ENCODE results near the gene PHEX. TPM values are rescaled to one million over a fixed set of nuclear protein-coding genes. Genes with fewer than 3 reads are reported as not detected.

Gene PHEX
- total and polyA plus RNA-seq, 12 donors, result 0.07 to 0.33 (median 0.10) TPM; not detected in 1

DNA sequence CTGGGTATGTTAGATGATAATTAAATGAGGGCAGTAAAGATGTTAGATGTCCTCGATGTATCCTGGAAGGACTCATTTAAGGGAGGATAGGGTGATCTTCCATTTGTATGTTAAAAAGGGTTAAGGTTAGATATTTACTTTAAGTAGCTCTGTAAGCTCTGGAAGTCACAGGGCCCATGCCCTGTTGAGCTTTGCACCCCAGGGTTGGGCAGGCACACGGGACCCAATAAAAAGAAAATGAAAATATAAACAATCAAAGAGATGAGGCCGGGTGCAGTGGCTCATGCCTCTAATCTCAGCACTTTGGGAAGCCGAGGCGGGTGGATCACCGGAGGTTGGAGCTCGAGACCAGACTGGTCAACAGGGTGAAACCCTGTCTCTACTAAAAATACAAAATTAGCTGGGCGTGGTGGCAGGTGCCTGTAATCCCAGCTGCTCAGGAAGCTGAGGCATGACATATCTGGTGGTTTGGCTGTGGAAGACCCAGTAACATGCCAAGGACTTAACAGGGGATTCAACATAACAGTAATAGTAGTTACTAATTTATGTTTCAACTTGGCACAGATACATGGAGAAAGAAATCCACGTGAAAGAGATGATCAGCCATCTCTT is 16.9 kb upstream of the PHEX start:
- intact Hi-C loops (cut with DNase I), result no loop called here
- Histone ChIP-seq H3K36me3 (replicated peaks in 1 of 2) (no peaks in the 10 kb centered on the region), H3K4me1 (replicated peaks in 1 of 2) (no peaks in the 10 kb centered on the region), H3K4me3 (no peak overlapping the region), H3K27me3 (no peaks in the 10 kb centered on the region), H3K27ac (no peak overlapping the region), H3K9me3 (replicated peaks in 1 of 3) (no peaks in the 10 kb centered on the region)
- DNase-seq, result no peak
- 79 to 93% (median 84%) methylated on average over 9 of the region's 9 CpGs for WGBS, 4 donors
- no peak for TF ChIP-seq POLR2A (IDR thresholded peaks at IDR 0.05)
- TF ChIP-seq, protein P1, sequence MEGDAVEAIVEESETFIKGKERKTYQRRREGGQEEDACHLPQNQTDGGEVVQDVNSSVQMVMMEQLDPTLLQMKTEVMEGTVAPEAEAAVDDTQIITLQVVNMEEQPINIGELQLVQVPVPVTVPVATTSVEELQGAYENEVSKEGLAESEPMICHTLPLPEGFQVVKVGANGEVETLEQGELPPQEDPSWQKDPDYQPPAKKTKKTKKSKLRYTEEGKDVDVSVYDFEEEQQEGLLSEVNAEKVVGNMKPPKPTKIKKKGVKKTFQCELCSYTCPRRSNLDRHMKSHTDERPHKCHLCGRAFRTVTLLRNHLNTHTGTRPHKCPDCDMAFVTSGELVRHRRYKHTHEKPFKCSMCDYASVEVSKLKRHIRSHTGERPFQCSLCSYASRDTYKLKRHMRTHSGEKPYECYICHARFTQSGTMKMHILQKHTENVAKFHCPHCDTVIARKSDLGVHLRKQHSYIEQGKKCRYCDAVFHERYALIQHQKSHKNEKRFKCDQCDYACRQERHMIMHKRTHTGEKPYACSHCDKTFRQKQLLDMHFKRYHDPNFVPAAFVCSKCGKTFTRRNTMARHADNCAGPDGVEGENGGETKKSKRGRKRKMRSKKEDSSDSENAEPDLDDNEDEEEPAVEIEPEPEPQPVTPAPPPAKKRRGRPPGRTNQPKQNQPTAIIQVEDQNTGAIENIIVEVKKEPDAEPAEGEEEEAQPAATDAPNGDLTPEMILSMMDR (IDR thresholded peaks at IDR 0.05), result no peak

DNA sequence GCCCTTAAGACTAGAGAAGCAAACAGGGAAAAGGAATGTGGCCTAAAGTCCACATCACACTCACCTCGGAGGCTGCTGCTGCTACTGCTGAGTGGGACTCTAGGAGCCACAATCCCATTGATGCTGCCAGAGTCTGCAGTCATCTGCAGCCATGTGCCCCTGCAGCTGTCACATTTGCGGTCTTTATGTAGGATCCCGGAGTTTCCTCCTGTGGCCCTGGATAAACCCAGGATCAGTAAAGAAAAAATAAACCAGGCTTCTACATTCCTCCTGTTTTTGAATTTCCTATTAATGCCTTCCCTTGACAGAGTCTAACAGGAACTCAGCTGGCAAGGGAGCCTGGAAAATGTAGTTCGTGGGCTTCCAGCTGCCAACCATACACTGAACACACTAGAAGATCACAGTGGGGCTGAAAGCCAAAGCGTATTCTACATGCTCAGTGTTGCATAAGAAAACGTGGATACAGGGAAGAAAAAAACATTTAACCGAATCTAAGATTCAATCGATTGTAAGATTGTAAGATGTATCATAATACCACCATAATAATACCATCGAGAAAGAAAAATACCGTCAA is 10.3 kb upstream of the PHEX start:
- H3K36me3 ChIP-seq (replicated peaks in 1 of 2), result no peaks in the 10 kb centered on the region
- WGBS, 4 donors, result 65 to 81% (median 73%) methylated on average over 9 to 10 of the region's 10 CpGs

DNA sequence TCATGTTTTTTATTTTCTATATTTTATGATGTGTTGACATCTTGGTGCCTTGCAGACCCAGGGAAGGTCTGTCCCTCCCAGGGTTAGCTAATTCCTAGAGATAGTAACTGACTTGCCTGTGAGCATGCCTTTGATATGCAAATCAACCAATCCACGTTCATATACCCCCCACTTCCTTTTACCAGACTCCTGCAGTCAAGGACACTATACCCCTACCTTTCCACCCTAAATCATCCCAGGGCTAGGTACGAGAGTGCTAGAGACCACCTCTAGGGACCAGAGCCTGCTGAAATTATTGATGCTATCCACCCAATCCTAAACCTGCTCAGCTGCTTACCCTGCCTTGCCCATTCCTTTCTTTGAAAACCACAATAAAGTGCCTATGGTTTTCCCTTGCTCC is 7.5 kb upstream of the PHEX start:
- Histone ChIP-seq H3K9me3 (replicated peaks in 1 of 3) (no peaks in the 10 kb centered on the region), H3K27ac (no peak overlapping the region), H3K36me3 (replicated peaks in 1 of 2) (no peaks in the 10 kb centered on the region), H3K27me3 (no peaks in the 10 kb centered on the region), H3K4me1 (replicated peaks in 1 of 2) (no peaks in the 10 kb centered on the region), H3K4me3 (no peak overlapping the region)
- TF ChIP-seq, protein P1 (IDR thresholded peaks at IDR 0.05), result no peak
- TF ChIP-seq POLR2A (IDR thresholded peaks at IDR 0.05), result no peak
- DNase-seq, result no peak
- intact Hi-C loops (cut with DNase I), result no loop called here
- WGBS, 4 donors, result 39 to 60% (median 45%) methylated on average over 2 of the region's 2 CpGs

More for the DNA sequence above, 10.3 kb upstream of the PHEX start:
- intact Hi-C loops (cut with DNase I), result no loop called here
- no peaks in the 10 kb centered on the region for H3K27me3 ChIP-seq
- DNase-seq, result no peak
- no peak overlapping the region for H3K27ac ChIP-seq
- H3K9me3 ChIP-seq (replicated peaks in 1 of 3), result no peaks in the 10 kb centered on the region
- no peaks in the 10 kb centered on the region for H3K4me1 ChIP-seq (replicated peaks in 1 of 2)
- TF ChIP-seq, protein P1 (IDR thresholded peaks at IDR 0.05), result no peak
- TF ChIP-seq POLR2A (IDR thresholded peaks at IDR 0.05), result no peak
- H3K4me3 ChIP-seq, result no peak overlapping the region

DNA sequence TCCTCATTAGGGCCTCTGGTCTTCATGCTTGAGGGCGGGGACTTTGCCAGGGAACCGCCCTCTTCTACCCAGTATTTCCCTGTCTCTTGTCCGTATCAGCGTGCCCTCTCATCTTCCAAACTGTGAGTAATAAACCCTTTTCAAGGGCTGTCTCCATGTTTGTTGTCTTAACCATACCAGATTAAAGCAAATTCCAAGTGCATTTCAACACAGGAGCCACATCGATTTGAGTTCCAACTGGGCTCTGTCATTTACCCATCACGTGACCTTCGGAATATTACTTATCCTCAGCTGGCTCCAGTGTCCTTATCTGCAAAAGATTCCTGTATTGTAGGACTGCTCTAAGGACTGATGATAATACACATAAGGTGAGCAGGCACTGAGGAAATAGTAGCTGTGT is 6.4 kb upstream of the PHEX start:
- intact Hi-C loops (cut with DNase I), result no loop called here
- TF ChIP-seq, protein P1 (IDR thresholded peaks at IDR 0.05), result no peak
- TF ChIP-seq POLR2A (IDR thresholded peaks at IDR 0.05), result no peak
- WGBS, 4 donors, result 63 to 82% (median 72%) methylated on average over 7 of the region's 7 CpGs
- Histone ChIP-seq H3K36me3 (replicated peaks in 1 of 2) (no peaks in the 10 kb centered on the region), H3K27ac (no peak overlapping the region), H3K9me3 (replicated peaks in 1 of 3) (no peaks in the 10 kb centered on the region), H3K4me1 (replicated peaks in 1 of 2) (no peaks in the 10 kb centered on the region), H3K4me3 (no peak overlapping the region), H3K27me3 (no peaks in the 10 kb centered on the region)
- no peak for DNase-seq

Data from adrenal gland (tissue), 12 donors.